Measurements from ENCODE around the gene CD300A. TPM values are rescaled to one million over a fixed set of nuclear protein-coding genes. Genes with fewer than 3 reads are reported as not detected.
A peak's percentile ranks its signal among the peaks of the same experiment; 100 is the strongest.

CD300A gene
- total RNA-seq, 1 experiment from 2014 or later, result not detected

GRCh38 chr17:74527081-74527480 lies 60.6 kb downstream of the CD300A start:
- BruUV-seq (replicated peaks), result no TSS peak
- Mint-ChIP-seq H3K36me3 (ENCODE audit: insufficient read depth, unreplicated experiment) (peaks cover 4% of the 10 kb centered on the region), H3K4me3 (ENCODE audit: unreplicated experiment) (no peak overlapping the region), H3K4me1 (ENCODE audit: insufficient read depth, unreplicated experiment) (peaks cover 1% of the 10 kb centered on the region), H3K9me3 (ENCODE audit: unreplicated experiment) (no peaks in the 10 kb centered on the region), H3K27ac (ENCODE audit: low read depth, unreplicated experiment) (no peak overlapping the region), H3K27me3 (ENCODE audit: insufficient read depth, unreplicated experiment) (peaks cover 82% of the 10 kb centered on the region)
- intact Hi-C loops (cut with micrococcal nuclease), result no loop called here
- ChIA-PET POLR2A (interaction anchor here (0.9 to 1.4 kb wide), 2 partner anchors 9 to 11 kb away, joined by 3 to 4 read pairs; no protein-coding TSS in a partner anchor), CTCF (interaction anchor here (0.7 kb wide), 1 partner anchor 74 kb away, joined by 3 read pairs; no protein-coding TSS in a partner anchor)
- TF ChIP-seq CTCF (IDR thresholded peaks at IDR 0.05; ENCODE audit: unreplicated experiment), result no peak
- DNase-seq (ENCODE audit: unreplicated experiment), result no peak

GRCh38 chr17:74527756-74528155 lies 61.3 kb downstream of the CD300A start:
- no peak for TF ChIP-seq CTCF (IDR thresholded peaks at IDR 0.05; ENCODE audit: unreplicated experiment)
- Mint-ChIP-seq H3K4me1 (ENCODE audit: insufficient read depth, unreplicated experiment) (peaks cover 6% of the 10 kb centered on the region), H3K27me3 (ENCODE audit: insufficient read depth, unreplicated experiment) (peaks cover 76% of the 10 kb centered on the region), H3K36me3 (ENCODE audit: insufficient read depth, unreplicated experiment) (peaks cover 4% of the 10 kb centered on the region), H3K27ac (ENCODE audit: low read depth, unreplicated experiment) (no peak overlapping the region), H3K4me3 (ENCODE audit: unreplicated experiment) (no peak overlapping the region), H3K9me3 (ENCODE audit: unreplicated experiment) (no peaks in the 10 kb centered on the region)
- BruUV-seq (replicated peaks), result no TSS peak
- intact Hi-C loops (cut with micrococcal nuclease), result no loop called here
- no peak for DNase-seq (ENCODE audit: unreplicated experiment)
- ChIA-PET CTCF (no interaction called here), POLR2A (interaction anchor here (0.9 to 1.4 kb wide), 2 partner anchors 9 to 12 kb away, joined by 3 to 4 read pairs; no protein-coding TSS in a partner anchor)

- DNase-seq (ENCODE audit: unreplicated experiment), result peak; percentile 24
- no peak overlapping the region for H3K4me3 Mint-ChIP-seq (ENCODE audit: unreplicated experiment)
- ChIA-PET POLR2A (interaction anchor here (0.7 to 1.4 kb wide), 3 partner anchors 13 to 98 kb away, joined by 3 to 4 read pairs (median 3); no protein-coding TSS in a partner anchor), CTCF (interaction anchor here (0.8 to 1.5 kb wide), 2 partner anchors 74 to 98 kb away, joined by 3 to 6 read pairs; no protein-coding TSS in a partner anchor)
- no TSS peak for BruUV-seq (replicated peaks)
- no peak overlapping the region for H3K27ac Mint-ChIP-seq (ENCODE audit: low read depth, unreplicated experiment)
- H3K9me3 Mint-ChIP-seq (ENCODE audit: unreplicated experiment), result no peaks in the 10 kb centered on the region
- H3K36me3 Mint-ChIP-seq (ENCODE audit: insufficient read depth, unreplicated experiment), result peaks cover 4% of the 10 kb centered on the region
- intact Hi-C loops (cut with micrococcal nuclease), result no loop called here
- peaks cover 6% of the 10 kb centered on the region for H3K4me1 Mint-ChIP-seq (ENCODE audit: insufficient read depth, unreplicated experiment)
- no peak for TF ChIP-seq CTCF (IDR thresholded peaks at IDR 0.05; ENCODE audit: unreplicated experiment)
- peaks cover 67% of the 10 kb centered on the region for H3K27me3 Mint-ChIP-seq (ENCODE audit: insufficient read depth, unreplicated experiment)
These were observed 62.2 kb downstream of the CD300A start for GRCh38 chr17:74528491-74529199.

GRCh38 chr17:74529243-74529642 lies 62.8 kb downstream of the CD300A start:
- DNase-seq (ENCODE audit: unreplicated experiment), result no peak
- no peaks in the 10 kb centered on the region for H3K9me3 Mint-ChIP-seq (ENCODE audit: unreplicated experiment)
- no peak overlapping the region for H3K27ac Mint-ChIP-seq (ENCODE audit: low read depth, unreplicated experiment)
- H3K4me3 Mint-ChIP-seq (ENCODE audit: unreplicated experiment), result no peak overlapping the region
- TF ChIP-seq CTCF (IDR thresholded peaks at IDR 0.05; ENCODE audit: unreplicated experiment), result no peak
- CTCF ChIA-PET, result interaction anchor here (0.8 to 1.5 kb wide), 2 partner anchors 73 to 97 kb away, joined by 3 to 6 read pairs; no protein-coding TSS in a partner anchor
- peaks cover 4% of the 10 kb centered on the region for H3K36me3 Mint-ChIP-seq (ENCODE audit: insufficient read depth, unreplicated experiment)
- no TSS peak for BruUV-seq (replicated peaks)
- intact Hi-C loops (cut with micrococcal nuclease), result no loop called here
- POLR2A ChIA-PET, result interaction anchor here (0.7 to 1.1 kb wide), 2 partner anchors 71 to 99 kb away, joined by 3 read pairs; no protein-coding TSS in a partner anchor
- H3K27me3 Mint-ChIP-seq (ENCODE audit: insufficient read depth, unreplicated experiment), result peaks cover 61% of the 10 kb centered on the region
- H3K4me1 Mint-ChIP-seq (ENCODE audit: insufficient read depth, unreplicated experiment), result peaks cover 6% of the 10 kb centered on the region
